ENCODE data around the gene MYDGF. TPM values are rescaled to one million over a fixed set of nuclear protein-coding genes. Genes with fewer than 3 reads are reported as not detected.

MYDGF gene
- polyA plus RNA-seq, 3 donors = 76.1 to 93.4 (median 83.7) TPM

DNA sequence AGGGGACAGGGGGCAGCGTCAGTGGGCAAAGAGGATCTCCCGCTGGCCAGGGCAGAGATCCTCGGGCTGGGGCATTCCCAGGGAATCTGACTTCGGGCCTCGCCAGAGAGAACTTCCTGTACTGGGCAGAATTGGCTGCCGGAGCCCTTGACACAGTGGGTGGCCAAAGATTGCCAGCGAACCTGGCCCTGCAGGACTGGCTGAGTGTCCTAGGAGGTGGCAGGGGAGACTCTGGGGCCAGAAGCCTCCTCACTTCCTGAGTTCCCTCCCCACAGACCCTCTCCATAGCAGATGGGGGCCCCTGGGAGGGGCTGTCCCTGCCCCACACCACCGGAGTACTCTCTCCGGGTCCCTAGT lies 34.2 kb upstream of the MYDGF start:
- DNase-seq = no peak

DNA sequence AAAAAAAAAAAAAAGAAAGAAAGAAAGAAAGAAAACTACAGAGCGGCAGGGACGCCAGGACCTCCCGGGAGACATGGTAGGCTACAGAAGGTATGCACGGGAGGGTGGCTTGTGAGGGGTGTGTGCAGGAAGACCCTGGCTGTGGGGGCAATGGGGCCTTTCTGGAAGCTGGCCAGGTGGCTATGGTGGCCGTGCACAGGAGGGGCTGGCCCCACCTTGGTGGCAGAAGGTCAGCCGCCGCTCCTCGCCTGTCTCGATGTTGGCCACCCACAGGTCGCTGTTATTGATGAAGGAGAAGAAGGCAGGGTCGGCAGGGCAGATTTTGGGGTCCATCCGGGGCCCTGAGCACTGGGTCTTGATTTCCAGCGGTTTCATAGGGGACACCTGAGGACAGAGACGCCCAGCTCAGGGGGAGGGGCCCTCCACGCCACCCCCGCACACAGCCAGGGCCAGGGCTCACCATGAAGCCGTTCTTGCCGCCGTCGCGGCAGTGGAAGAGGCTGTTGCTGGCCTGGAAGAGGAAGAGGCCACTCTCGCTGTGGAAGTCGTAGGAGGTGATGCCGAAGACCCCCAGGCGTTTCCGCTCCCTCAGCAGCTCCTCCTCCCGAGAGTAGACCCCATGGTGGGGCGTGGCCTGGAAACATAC lies 33.7 kb upstream of the MYDGF start:
- no peak for DNase-seq

DNA sequence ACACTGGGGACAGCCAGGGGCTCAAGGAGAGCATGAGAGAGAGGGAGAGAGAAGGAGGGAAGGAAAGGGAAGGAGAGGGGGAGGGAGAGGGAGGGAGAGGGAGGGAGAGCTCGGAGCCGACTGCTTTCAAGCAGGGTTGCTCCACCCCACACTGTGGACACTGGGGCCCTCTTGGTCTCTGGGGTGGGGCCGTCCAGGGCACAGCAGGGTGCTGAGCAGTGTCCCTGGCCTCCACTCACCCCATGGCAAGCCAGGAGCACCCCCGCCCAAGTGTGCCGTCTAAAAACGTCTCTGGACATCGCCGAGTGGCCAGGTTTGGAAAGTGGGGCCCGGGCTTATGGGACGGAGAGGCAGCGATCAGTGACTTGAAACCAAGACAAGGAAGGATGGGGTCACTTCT lies 32.6 kb upstream of the MYDGF start:
- no peak for DNase-seq

DNA sequence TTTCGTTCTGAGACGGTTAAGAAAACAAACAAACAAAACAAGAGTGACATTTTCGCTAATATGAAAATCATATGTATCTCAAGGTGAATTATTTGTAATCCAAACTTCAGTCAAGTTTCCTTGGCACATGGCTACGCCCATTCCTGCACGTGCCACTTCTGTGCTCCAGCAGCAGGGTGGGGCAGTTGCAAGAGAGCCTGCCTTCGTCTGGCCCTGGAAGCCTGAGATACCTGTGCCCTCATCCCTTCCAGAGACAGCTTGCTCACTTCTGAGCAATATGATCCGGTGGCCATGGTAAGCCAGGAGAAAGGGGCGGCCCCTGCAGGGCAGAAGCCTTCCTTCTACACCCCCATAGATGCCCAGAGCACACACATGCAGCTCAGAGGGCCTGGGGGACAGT lies 31.4 kb upstream of the MYDGF start:
- DNase-seq = no peak

DNA sequence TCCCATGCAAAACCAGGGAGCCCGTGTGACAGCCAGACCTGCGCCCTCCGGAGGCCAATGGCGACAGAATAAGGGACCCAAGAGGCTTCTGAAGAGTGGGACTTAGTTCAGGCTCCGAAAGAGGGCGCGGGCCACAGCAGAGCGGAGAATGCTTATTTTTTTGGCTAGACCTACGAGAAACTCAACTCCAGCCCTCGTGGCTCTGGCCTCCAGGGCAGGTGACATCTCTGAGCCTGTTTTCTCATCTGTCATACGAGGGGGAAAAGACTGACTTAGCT lies 30.5 kb upstream of the MYDGF start:
- no peak for DNase-seq

DNA sequence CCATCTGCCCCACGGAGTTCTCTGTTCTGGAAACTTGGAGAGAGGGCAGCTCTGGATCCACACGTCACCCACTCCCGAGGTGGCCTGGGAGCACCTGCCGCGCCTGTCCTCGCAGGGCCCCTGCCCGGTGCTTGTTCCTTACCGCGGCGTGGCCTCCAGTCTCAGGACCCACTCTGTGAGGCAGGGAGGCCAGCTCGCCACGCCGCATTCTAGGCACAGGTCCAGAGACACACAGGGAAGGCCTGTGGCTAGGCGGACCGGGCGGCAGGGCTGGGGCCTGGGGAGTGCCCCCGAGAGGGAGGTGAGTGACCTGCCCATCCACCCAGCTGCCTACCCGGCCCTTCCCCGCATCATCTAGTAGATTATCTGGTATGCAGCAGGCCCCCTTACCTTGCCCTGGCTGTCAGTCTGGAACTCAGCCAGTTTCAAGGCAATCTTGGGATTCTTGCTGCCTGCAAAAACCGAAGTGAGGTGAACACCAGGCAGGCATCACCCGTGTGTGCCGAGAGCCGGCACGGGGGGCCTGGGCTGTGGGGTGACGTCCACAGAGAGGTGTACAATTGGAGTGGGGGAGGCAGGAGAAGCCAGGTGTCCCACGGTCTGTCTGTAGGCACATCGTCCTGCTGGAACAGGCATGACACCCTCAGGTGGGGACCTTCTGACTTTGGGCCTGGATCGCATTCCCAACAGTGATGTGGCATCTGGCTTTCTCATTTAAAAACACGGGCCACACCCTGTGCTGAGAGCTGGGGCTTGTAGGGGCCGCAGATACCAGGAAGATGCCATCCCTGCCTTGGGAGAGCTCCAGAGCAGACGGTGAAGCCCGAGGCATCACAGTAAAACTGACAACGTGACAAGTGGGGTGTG lies 29.9 kb upstream of the MYDGF start:
- DNase-seq = no peak

DNA sequence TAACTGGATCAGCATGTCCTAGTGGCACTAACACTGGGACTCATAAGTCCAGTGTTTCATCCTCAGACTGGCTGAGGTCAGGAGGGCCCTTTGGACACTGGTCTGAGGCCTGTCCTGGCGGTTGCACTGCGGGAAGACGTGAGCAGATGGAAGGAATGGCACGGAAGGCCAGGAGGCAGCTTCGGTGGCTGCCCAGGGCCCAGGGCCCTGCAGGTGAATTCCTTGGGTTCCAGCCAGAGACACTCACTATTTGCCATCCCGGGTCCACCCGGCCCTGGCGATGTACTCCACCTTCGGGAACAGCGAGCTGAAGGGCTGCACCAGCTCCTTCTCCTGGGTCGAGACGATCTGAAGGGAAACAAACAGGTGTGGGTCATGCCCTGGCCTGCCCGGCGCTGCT lies 27.2 kb upstream of the MYDGF start:
- no peak for DNase-seq

DNA sequence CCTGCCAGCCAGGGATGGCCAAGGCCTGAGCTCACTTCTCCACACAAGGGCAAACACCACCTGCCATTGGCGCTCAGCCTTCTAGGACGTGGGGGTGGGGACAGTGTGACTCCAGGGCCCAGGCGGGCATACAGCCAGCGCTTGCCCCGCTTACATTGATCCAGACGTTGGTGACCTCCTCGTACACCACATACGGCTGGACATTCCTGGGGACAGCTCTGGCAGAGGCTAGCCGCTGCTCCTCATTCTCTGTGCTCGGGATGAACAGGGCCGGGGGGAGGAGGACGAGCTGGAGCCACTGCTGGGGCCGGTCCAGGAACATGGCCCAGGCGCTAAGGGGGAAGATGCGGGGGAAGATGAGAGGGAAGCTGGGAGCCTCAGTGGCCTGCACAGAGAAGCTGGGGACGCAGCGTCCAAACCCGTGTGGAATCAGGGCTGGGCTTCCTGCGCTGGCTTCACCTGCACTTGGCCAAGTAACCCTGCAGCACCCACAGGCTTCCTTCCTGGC lies 25.1 kb upstream of the MYDGF start:
- DNase-seq = no peak

DNA sequence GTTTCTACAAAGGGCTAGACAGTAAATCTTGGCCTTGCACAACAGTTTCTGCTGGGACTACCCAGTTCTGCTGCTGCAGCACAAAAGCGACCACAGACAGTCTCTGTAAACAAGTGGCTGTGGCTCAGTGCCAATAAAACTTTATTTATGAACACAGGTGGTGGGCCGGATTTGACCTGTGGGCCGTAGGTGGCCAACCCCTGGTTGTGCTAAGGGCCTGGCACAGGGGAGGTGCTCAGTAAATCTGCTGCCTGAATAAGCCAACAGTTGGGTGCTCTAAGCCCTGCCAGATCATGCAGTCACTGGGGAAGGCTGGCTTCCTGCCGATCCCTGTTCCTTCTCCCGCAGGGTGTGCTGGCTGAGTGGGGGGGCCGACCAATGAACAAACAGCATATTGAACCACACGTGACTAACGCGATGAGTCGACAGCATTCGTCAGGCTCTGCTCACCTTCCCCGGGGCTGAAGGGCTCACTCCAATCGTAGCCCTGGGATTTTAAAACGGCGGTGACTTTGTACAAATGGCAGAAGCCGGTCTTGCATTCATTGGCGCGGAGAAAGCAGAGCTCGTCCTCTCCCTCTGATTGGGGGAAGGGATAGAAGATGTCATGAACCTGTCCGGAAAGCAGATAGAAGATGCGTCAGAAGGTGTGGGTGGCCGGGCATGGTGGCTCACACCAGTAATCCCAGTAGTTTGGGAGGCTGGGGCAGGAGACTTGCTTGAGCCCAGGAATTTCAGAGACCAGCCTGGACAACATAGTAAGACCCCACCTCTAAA lies 24.3 kb upstream of the MYDGF start:
- DNase-seq = no peak

DNA sequence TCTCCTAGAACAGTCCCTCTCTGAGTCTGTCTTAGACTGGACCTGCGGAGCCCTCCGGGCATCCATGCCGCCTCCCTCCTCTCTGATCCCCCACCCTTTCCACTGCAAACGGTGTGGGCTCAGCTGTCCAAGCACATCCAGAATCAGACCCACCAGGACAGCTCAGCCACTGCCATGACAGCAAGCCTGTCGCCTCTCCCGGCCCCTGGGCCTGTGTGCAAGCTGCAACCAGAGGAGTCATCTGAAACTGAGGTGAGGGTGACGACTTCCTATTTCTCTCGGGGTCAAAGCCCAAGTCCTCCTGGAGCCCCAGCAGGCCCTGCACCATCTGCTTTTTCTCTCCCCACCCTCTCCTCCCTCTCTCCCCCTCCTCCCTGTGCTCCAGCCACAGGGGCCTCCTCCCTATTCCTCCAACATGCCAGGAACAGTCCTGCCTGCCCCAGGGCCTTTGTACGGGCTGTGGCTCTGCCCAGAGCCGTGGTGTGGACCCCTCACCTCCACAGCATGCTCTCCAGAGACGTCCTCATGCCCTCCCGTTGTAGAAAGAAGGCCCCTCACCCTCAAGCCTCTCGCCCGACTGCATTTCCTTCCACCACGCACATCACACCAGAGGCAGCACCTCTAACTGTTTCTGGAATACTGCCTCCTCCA lies 23.5 kb upstream of the MYDGF start:
- no peak for DNase-seq

DNA sequence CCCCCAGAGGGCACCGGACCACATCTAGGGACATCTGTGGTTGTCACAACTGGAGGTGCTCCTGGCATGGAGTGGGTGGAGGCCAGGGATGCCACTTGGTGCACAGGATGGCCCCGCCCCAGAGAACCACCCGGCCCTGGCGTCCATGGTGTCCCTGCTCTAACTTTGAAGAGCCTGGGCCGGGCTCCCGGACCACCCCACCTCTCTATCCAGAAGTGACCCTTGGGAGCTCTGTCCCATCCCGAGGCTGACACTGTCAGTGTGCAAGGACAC lies 22.9 kb upstream of the MYDGF start:
- DNase-seq = no peak

DNA sequence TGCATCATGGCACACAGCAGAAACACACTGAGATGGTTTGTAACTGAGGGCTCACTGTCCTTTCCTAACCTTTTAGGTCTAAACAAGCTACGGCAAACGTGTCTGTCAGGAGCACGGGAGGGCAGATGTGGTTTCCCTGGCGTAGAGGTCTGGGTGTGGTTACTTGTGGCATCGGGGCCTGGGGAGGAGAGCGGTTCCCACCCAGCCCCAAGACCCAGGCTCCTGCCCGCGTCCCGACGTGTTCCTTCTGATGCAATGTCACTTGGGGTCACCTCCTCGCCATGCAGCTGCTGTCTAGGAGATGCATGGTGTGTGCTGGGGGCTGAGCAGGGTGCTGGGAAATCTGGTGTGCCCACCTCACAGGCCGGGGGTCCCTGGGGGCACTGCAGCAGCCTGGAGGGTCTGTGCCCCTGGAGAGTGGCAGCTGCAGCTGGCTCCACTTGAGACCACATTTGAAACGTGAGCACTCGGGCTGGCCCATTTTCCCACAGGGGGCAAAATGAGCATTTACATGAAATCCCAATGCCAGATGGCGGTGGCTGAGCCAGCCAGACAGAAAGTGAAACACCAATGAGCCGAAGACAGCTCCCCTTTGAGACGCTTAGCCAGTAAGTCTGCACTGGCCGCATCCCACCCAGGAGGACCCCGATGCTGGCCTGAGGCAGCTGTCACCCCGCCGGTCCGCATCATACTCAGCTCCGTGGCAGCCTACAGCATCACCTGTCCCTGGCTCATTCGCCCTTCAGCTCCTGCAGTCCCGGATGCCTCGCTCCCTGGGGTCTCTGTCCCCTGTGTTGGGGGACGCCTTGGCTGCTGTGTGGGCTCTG lies 22.3 kb upstream of the MYDGF start:
- no peak for DNase-seq

DNA sequence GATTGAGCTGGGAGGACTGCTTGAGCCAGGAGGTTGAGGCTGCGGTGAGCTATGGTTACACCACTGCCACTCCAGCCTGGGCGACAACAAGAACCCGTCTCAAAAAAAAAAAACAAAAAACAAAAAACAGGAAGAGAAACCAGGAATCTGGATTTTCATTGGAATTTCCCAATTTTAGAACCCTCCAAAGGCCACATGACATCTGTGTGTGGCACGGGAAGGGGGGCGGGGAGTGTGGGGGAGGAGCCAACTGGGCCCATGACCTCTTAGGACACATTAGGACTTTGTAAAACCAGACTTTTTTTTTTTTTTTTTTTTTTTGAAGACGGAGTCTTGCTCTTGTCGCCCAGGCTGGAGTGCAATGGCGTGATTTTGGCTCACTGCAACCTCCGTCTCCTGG lies 21.2 kb upstream of the MYDGF start:
- no peak for DNase-seq

DNA sequence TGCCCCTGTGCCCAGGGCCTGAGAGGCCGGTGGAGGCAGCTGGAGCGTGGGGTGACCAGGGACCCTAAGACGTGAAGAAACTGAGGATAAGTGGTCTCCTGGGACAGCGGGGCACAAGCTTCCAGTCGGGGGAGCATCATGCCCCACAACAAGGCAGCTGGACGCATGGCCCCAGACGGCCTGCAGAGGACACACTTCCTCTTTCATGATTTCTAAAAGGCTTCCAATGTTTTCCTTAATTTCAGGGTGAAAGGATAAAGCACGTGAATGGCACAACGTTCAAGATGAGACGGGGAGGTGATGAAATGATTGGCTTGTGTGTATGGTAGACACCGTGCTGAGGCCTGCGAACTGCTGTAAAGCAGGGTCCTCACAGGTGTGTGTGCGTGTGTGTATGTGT lies 20.2 kb upstream of the MYDGF start:
- no peak for DNase-seq

DNA sequence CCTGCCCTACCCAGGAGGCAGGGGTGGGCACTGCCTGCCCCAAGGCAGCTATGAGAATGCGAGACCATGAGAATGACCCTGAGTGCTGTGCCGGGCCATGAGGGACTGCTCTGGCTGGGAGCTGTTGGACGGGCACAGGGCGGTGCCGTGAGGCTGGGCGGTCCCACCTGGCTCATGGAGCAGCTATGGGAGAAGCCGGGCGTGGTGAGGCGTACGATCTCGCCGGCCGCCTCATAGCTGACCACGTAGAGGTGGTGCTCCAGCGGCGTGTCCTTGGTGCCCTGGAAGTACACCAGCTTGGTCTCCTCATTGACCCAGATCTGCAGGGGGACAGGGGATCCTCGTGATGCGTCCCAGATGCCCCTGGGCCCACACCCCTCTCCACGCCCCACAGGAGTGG lies 19.3 kb upstream of the MYDGF start:
- DNase-seq = no peak

DNA sequence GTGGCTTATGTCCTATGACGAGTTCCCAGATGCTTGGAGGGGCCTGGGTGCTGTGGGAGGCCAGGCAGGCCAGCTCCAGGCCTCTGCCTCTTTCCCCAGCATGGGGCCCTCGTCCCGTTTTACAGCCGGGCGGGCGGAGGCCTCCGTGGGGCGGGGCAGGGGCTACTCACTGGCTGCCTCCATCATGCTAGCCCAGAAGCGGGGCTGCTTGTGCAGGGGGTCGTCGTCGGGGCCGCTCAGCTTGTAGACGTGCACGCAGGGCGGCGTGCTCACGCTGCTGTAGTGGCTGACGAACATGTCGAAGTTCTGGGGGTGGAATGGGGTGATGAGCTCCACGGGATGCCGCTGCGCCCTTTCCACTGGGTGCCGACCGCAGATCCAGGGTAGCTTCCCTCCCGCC lies 18.4 kb upstream of the MYDGF start:
- DNase-seq = no peak

DNA sequence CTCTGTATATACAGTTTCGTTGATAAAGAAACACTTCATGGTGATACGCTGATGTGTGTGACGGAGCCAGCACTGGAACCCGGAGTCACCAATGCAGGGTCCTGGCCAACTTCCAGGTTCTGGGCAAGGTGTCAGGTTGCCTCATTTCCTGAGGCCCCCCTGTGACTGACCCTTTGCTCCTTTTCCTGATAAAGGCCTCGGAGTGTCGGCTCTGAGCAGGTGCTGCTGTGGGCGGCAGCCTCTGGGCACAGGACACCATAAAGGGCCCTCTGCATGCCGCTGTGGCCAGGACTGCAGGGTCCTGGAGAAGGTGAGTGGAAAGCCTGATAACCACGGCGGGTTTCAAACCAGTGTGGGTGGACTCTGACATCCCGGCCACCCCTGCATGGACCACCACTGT lies 17.3 kb upstream of the MYDGF start:
- no peak for DNase-seq

DNA sequence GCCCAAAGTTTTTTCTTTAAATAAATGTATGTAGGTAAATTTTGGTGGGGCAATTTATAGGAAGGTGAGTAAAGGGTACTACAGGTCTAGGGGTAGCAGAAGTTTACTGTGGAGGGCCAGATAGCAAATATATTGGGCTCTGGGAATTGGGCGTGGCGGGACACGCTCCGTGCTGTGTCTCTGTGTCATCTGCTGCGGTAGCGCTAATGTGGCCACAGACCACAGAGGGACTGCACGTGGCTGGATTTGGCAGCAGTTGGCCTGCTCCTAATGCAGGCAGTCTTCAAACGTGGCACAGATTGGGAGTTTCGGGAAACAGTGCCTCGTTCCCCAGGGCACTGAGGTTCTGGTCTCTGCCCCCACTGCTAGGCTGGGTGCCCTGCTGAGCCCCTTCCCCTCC lies 16.6 kb upstream of the MYDGF start:
- no peak for DNase-seq

DNA sequence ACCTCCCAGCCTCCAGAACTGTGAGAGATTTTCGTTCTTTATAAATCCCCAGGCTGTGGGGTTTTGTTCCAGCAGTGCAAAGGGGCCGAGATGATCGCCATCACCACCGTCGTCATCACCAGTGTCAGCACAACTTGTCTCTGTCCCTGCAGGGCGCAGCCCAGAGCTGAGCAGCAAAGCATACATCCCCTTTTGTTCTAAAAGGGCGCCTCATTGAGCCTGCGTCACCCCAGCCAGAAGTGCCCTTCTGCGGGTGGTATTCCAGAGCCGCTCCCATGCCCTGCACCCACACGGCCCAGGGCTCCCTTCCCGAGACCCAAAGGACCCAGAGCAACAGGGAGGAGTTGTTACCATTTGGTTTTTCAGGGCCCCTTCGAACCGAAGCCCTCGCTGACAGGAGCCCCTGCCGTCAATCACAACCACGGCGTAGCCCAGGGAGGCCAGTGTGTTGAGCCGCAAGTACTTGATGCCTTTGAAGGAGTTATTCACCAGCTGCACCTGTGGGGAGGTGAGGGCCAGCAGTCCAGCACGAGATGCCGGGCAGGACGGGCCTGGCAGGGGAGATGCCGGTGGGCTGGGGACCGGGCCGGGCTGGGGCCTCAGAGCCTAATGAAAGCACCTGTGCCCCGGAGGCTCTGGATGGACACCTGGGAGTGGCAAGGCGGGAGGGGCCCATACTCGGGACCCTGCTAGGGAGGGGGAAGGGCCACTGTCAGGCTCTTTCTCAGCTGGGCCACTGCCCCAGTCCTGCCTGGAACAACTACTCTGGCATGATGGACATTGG lies 14.4 kb upstream of the MYDGF start:
- DNase-seq = no peak

DNA sequence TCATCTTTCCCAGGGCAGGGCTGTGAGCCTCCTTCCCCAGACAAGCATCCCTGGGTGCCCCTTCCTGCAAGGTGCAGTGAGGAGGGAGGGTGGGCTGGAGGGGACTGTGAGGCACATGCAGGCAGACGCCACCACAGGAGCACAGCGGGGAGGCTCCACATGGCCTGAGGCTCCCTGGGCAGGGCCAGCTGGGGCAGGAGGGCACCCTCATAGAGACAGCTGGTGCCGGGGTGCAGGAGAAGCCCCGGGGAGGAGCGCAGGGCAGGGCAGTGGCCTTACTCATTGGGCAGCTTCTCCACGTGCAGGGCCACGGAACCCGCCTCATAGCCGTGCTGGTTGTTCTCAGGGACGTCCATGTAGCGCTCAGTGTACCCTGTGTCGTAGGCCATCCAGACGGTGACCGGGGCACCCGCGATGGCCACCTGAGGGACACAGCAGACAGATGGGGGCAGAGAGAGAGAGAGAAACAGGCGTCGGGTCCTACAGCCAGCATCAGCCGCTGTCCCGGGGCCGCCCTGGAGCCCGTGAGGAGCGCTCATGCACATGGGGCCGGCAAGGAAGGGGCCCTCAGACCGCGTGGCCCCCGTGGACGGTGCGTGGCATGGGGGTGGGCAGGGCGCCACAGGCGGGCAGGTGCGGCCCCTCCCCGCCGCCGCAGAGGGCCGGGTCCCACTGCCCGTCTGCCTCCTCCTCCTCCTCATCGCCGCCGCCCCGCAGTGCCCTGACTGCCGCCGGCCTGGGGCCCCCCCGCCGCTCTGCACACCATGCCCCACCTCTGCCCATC lies 12.5 kb upstream of the MYDGF start:
- no peak for DNase-seq
